Natural killer cell treated with Interleukin-12 subunit alpha and Interleukin-12 subunit beta and Interleukin-15 and Interleukin-18, amount 100 ng/mL, for 72 hours (primary cell): ENCODE results near the gene KLHL18. TPM values are rescaled to one million over a fixed set of nuclear protein-coding genes. Genes with fewer than 3 reads are reported as not detected.
A peak's percentile ranks its signal among the peaks of the same experiment; 100 is the strongest.
"Not testable (repeated sequence)": the region's sequence is repeated elsewhere in the genome, so short reads cannot be mapped to it uniquely, and the experiment has no call there.

Experiments used
- ATAC-seq, 2 donors: fragments of 150-1000 bp; cut with Tn5 transposase in 1 of 2; sonication (Bioruptor Pico), chemical (Tn5 transposase) in 1 of 2; 2 replicates each; pipeline ENCODE4 v1.10.0; 2021
- DNase-seq: peaks from one replicate; pipeline ENCODE4 v3.0.0; 2022; ENCODE audit warnings: low spot score
- H3K27ac Mint-ChIP-seq, 2 donors: 1 replicate in 1 of 2; 2 replicates in 1 of 2; pipeline ENCODE4 v1.8.0; 2022; ENCODE audit warnings: mixed read lengths in 2 of 2, mild to moderate bottlenecking in 1 of 2, moderate library complexity in 1 of 2
- H3K27me3 Mint-ChIP-seq, 2 donors: 1 replicate in 1 of 2; 2 replicates in 1 of 2; pipeline ENCODE4 v1.8.0; 2022; ENCODE audit warnings: mixed read lengths in 2 of 2
- H3K36me3 Mint-ChIP-seq: one replicate; pipeline ENCODE4 v1.8.0; 2022; ENCODE audit warnings: mixed read lengths
- H3K4me1 Mint-ChIP-seq, 2 donors: 1 replicate in 1 of 2; 2 replicates in 1 of 2; pipeline ENCODE4 v1.8.0; 2022; ENCODE audit warnings: low read depth in 2 of 2, mixed read lengths in 2 of 2, mild to moderate bottlenecking in 1 of 2
- H3K4me3 Mint-ChIP-seq: one replicate; pipeline ENCODE4 v1.8.0; 2022; ENCODE audit warnings: mixed read lengths
- H3K9me3 Mint-ChIP-seq: 2 replicates; pipeline ENCODE4 v1.8.0; 2022; ENCODE audit warnings: mixed read lengths
- total RNA-seq, 2 donors: library from RNA; stranded (reverse); gene quantifications; one replicate each; pipeline ENCODE4 v1.2.3, GENCODE V29; 2022

The KLHL18 gene
- total RNA-seq, result 10 to 100 TPM; 38.9 to 65.3 TPM

GRCh38 chr3:47282424-47283192, at the start of gene KLHL18, which contains the start of gene KIF9:
Gene KLHL18, plus strand, starts transcription at chr3:47282944. Its CDS starts 22 bp downstream, at chr3:47282966.
Gene KIF9, minus strand, starts transcription at chr3:47282799. Its CDS starts 5,425 bp downstream, at chr3:47277374.
- H3K4me1 Mint-ChIP-seq, result peaks cover 25 to 29% of the 10 kb centered on the region in 2 donors
- H3K27ac Mint-ChIP-seq, result peak within 1 kb of the TSS; percentile 95 to 99
- DNase-seq (peak; percentile 97), ATAC-seq (peak; percentile 94 to 95)
- H3K36me3 Mint-ChIP-seq, result peaks cover 4% of the 10 kb centered on the region
- no peaks in the 10 kb centered on the region for H3K9me3 Mint-ChIP-seq
- peak within 1 kb of the TSS; percentile 90 for H3K4me3 Mint-ChIP-seq
- H3K27me3 Mint-ChIP-seq, result no peaks in the 10 kb centered on the region

GRCh38 chr3:47238017-47238416, 44.7 kb upstream of the KLHL18 start:
- Mint-ChIP-seq H3K9me3 (no peaks in the 10 kb centered on the region), H3K4me1 (no peaks in the 10 kb centered on the region), H3K4me3 (no peak overlapping the region), H3K27me3 (no peaks in the 10 kb centered on the region), H3K36me3 (no peaks in the 10 kb centered on the region), H3K27ac (no peak overlapping the region)
- ATAC-seq (no peak), DNase-seq (no peak)

GRCh38 chr3:47239929-47240328, 42.8 kb upstream of the KLHL18 start:
- H3K4me1 Mint-ChIP-seq, result no peaks in the 10 kb centered on the region
- no peak overlapping the region for H3K27ac Mint-ChIP-seq
- ATAC-seq, result no peak

GRCh38 chr3:47243419-47244147, 39.2 kb upstream of the KLHL18 start:
- Mint-ChIP-seq H3K4me1 (no peaks in the 10 kb centered on the region), H3K36me3 (no peaks in the 10 kb centered on the region), H3K27me3 (no peaks in the 10 kb centered on the region), H3K27ac (no peak overlapping the region), H3K4me3 (no peak overlapping the region), H3K9me3 (no peaks in the 10 kb centered on the region)
- DNase-seq (no peak), ATAC-seq (no peak)

More at GRCh38 chr3:47239929-47240328, 42.8 kb upstream of the KLHL18 start:
- no peak overlapping the region for H3K4me3 Mint-ChIP-seq
- H3K27me3 Mint-ChIP-seq, result no peaks in the 10 kb centered on the region
- DNase-seq, result no peak
- H3K9me3 Mint-ChIP-seq, result no peaks in the 10 kb centered on the region
- H3K36me3 Mint-ChIP-seq, result no peaks in the 10 kb centered on the region

- Mint-ChIP-seq H3K27me3 (no peaks in the 10 kb centered on the region), H3K36me3 (no peaks in the 10 kb centered on the region)
- no peak for ATAC-seq
Observed at GRCh38 chr3:47244531-47245100, 38.1 kb upstream of the KLHL18 start.

GRCh38 chr3:47245271-47245670, 37.5 kb upstream of the KLHL18 start:
- no peaks in the 10 kb centered on the region for H3K9me3 Mint-ChIP-seq
- H3K4me3 Mint-ChIP-seq, result no peak overlapping the region
- DNase-seq, result no peak
- ATAC-seq, result no peak
- no peaks in the 10 kb centered on the region for H3K36me3 Mint-ChIP-seq
- H3K27ac Mint-ChIP-seq, result no peak overlapping the region
- H3K4me1 Mint-ChIP-seq, result no peaks in the 10 kb centered on the region
- no peaks in the 10 kb centered on the region for H3K27me3 Mint-ChIP-seq

More at GRCh38 chr3:47244531-47245100, 38.1 kb upstream of the KLHL18 start:
- Mint-ChIP-seq H3K4me3 (no peak overlapping the region), H3K9me3 (no peaks in the 10 kb centered on the region), H3K4me1 (no peaks in the 10 kb centered on the region), H3K27ac (no peak overlapping the region)
- DNase-seq, result no peak

- Mint-ChIP-seq H3K27ac (peak overlapping the region in 1 of 2 donors; percentile 48), H3K36me3 (no peaks in the 10 kb centered on the region), H3K9me3 (no peaks in the 10 kb centered on the region), H3K27me3 (no peaks in the 10 kb centered on the region), H3K4me1 (no peaks in the 10 kb centered on the region), H3K4me3 (no peak overlapping the region)
- DNase-seq (no peak), ATAC-seq (peak in 1 of 2 donors; percentile 26)
Observed at GRCh38 chr3:47247131-47248064, 35.3 kb upstream of the KLHL18 start.

GRCh38 chr3:47250309-47251060, 32.3 kb upstream of the KLHL18 start:
- Mint-ChIP-seq H3K4me1 (no peaks in the 10 kb centered on the region), H3K9me3 (no peaks in the 10 kb centered on the region), H3K27ac (no peak overlapping the region), H3K36me3 (no peaks in the 10 kb centered on the region), H3K4me3 (no peak overlapping the region), H3K27me3 (no peaks in the 10 kb centered on the region)
- ATAC-seq (no peak), DNase-seq (no peak)

- H3K36me3 Mint-ChIP-seq, H3K4me3 Mint-ChIP-seq, DNase-seq, ATAC-seq, H3K27me3 Mint-ChIP-seq, H3K27ac Mint-ChIP-seq, H3K4me1 Mint-ChIP-seq, H3K9me3 Mint-ChIP-seq: not testable (repeated sequence)
Observed at GRCh38 chr3:47251085-47251484, 31.7 kb upstream of the KLHL18 start.

GRCh38 chr3:47251689-47252088, 31.1 kb upstream of the KLHL18 start:
- no peaks in the 10 kb centered on the region for H3K4me1 Mint-ChIP-seq
- no peaks in the 10 kb centered on the region for H3K9me3 Mint-ChIP-seq
- H3K27ac Mint-ChIP-seq, result no peak overlapping the region
- no peak overlapping the region for H3K4me3 Mint-ChIP-seq
- no peaks in the 10 kb centered on the region for H3K36me3 Mint-ChIP-seq
- ATAC-seq, result no peak
- no peak for DNase-seq
- no peaks in the 10 kb centered on the region for H3K27me3 Mint-ChIP-seq

GRCh38 chr3:47256331-47256730, 26.4 kb upstream of the KLHL18 start:
- not testable (repeated sequence) for ATAC-seq, H3K27me3 Mint-ChIP-seq, H3K4me3 Mint-ChIP-seq, H3K9me3 Mint-ChIP-seq, H3K36me3 Mint-ChIP-seq, DNase-seq, H3K4me1 Mint-ChIP-seq, H3K27ac Mint-ChIP-seq

- Mint-ChIP-seq H3K27ac (no peak overlapping the region), H3K4me1 (no peaks in the 10 kb centered on the region), H3K9me3 (no peaks in the 10 kb centered on the region)
Observed at GRCh38 chr3:47259114-47259513, 23.6 kb upstream of the KLHL18 start.

GRCh38 chr3:47260605-47261004, 22.1 kb upstream of the KLHL18 start:
- Mint-ChIP-seq H3K27me3 (no peaks in the 10 kb centered on the region), H3K36me3 (no peaks in the 10 kb centered on the region), H3K27ac (no peak overlapping the region), H3K4me3 (no peak overlapping the region), H3K9me3 (no peaks in the 10 kb centered on the region), H3K4me1 (no peaks in the 10 kb centered on the region)
- DNase-seq (no peak), ATAC-seq (no peak)

More at GRCh38 chr3:47259114-47259513, 23.6 kb upstream of the KLHL18 start:
- Mint-ChIP-seq H3K36me3 (no peaks in the 10 kb centered on the region), H3K27me3 (no peaks in the 10 kb centered on the region), H3K4me3 (no peak overlapping the region)
- no peak for ATAC-seq
- DNase-seq, result no peak
